H1 (cell line): ENCODE measurements around the gene GPR39. TPM values are rescaled to one million over a fixed set of nuclear protein-coding genes. Genes with fewer than 3 reads are reported as not detected.
A peak's percentile ranks its signal among the peaks of the same experiment; 100 is the strongest.

Experiments used
- ATF2 ChIP-seq: IDR thresholded peaks from 2 replicates; pipeline ENCODE4 v1.6.1; 2012; ENCODE audit warnings: low read length, inconsistent platforms
- CHD2 ChIP-seq: IDR thresholded peaks from 2 replicates; pipeline ENCODE4 v1.6.1; 2012; ENCODE audit warnings: low read length, improper control_type of control experiment
- JUND ChIP-seq: IDR thresholded peaks from 2 replicates; pipeline ENCODE4 v1.6.1; 2011; ENCODE audit warnings: mild to moderate bottlenecking, improper control_type of control experiment, low read length
- RBBP5 ChIP-seq: IDR thresholded peaks from 2 replicates; pipeline ENCODE4 v1.7.1; 2012; ENCODE audit warnings: low read depth, mild to moderate bottlenecking, inconsistent platforms, low read length, moderate library complexity, borderline replicate concordance
- SAP30 ChIP-seq: fragments of 300-600 bp; sonication (generic); IDR thresholded peaks from 2 replicates; pipeline ENCODE4 v1.7.1; 2012; ENCODE audit warnings: low read length, moderate library complexity, mild to moderate bottlenecking, inconsistent platforms; ENCODE audit not compliant: insufficient read depth, insufficient replicate concordance
- ZNF274 ChIP-seq: IDR thresholded peaks from 2 replicates; pipeline ENCODE4 v1.7.0; 2012; ENCODE audit warnings: low read length, borderline replicate concordance; ENCODE audit errors: extremely low read depth
- polyA plus RNA-seq, 7 experiments: library from polyadenylated mRNA; depleted of rRNA in 3 of 7; stranded (reverse) in 5 of 7; unstranded in 2 of 7; fragments of >200 nt in 5 of 7; fragments of 200-250 nt in 2 of 7; gene quantifications; 1 replicate in 5 of 7; 2 replicates in 1 of 7; 4 replicates in 1 of 7; pipeline versions ENCODE4 v1.2.1 to v1.2.3, GENCODE V29; 2011 to 2013; ENCODE audit warnings: missing spikeins in 2 of 7, mixed read lengths in 2 of 7
- total RNA-seq: library from RNA; stranded (reverse); fragmentation: NEBNext Ultra II Directional; extraction: Animal tissue kit (Norgen Biotek cat#: 25700); gene quantifications from 2 replicates; pipeline ENCODE4 v1.2.1, GENCODE V29; 2021

Gene GPR39
- total and polyA plus RNA-seq, 2 of the 8 experiments (the other 6 are each of a cell fraction or from before 2014, with no cell fraction given): 0.63 to 2.7 TPM

GRCh38 chr2:132671151-132671835, 254.7 kb downstream of the GPR39 start (continued):
- TF ChIP-seq ZNF274 (no peak), SAP30 (no peak), RBBP5 (0 out of 2 replicates have a peak, but pooled peaks have one; percentile 8), CHD2 (no peak), JUND (peak; percentile 85), ATF2 (no peak)
- TF ChIP-seq, all 59 proteins: peak for 8
